Activated CD8-positive, alpha-beta T cell treated with anti-CD3 and anti-CD28 coated beads for 36 hours (primary cell): ENCODE data around the gene TP53BP1. TPM values are rescaled to one million over a fixed set of nuclear protein-coding genes. Genes with fewer than 3 reads are reported as not detected.

Source experiments
- ATAC-seq: fragments of 200-7000 bp; cut with Tn5 transposase; one replicate; pipeline ENCODE4 v1.10.0; 2021; ENCODE audit warnings: mild to moderate bottlenecking, moderate library complexity
- CTCF ChIA-PET: fragments of 350-600 bp; sonication (Branson Sonifier 250); formaldehyde crosslinking; loops from one replicate; lab custom pipeline; 2021; ENCODE audit warnings: antibody characterized with exemption; lab: Charles Lee
- POLR2A ChIA-PET: fragments of 350-600 bp; sonication (Branson Sonifier 250); formaldehyde crosslinking; loops from one replicate; lab custom pipeline; 2021; ENCODE audit warnings: antibody characterized with exemption; lab: Charles Lee
- DNase-seq: peaks from one replicate; pipeline ENCODE4 v3.0.0-alpha.2; 2020
- H3K27ac Mint-ChIP-seq: one replicate; pipeline ENCODE4 v1.8.0; 2021; ENCODE audit warnings: mild to moderate bottlenecking, mixed read lengths
- H3K27me3 Mint-ChIP-seq: one replicate; pipeline ENCODE4 v1.8.0; 2021; ENCODE audit warnings: mixed read lengths
- H3K36me3 Mint-ChIP-seq: one replicate; pipeline ENCODE4 v1.8.0; 2021; ENCODE audit warnings: low read depth, mixed read lengths
- H3K4me1 Mint-ChIP-seq: one replicate; pipeline ENCODE4 v1.8.0; 2021; ENCODE audit warnings: low read depth, mixed read lengths
- H3K4me3 Mint-ChIP-seq: one replicate; pipeline ENCODE4 v1.8.0; 2021; ENCODE audit warnings: mild to moderate bottlenecking, moderate library complexity, mixed read lengths
- H3K9me3 Mint-ChIP-seq: one replicate; pipeline ENCODE4 v1.8.0; 2021; ENCODE audit warnings: mixed read lengths
- intact Hi-C: fragments of 100-400 bp; cut with micrococcal nuclease; formaldehyde crosslinking; loops from one replicate; pipeline ENCODE4 v1.10.0; 2022
- total RNA-seq, 2 experiments: library from RNA; stranded (reverse); gene quantifications; one replicate each; pipeline ENCODE4 v1.2.3, GENCODE V29; 2021
- TF ChIP-seq, protein P1 (sequence below): fragments of 200-600 bp; IDR thresholded peaks from one replicate; pipeline ENCODE4 v1.8.0; 2022; ENCODE audit warnings: antibody characterized with exemption, mild to moderate bottlenecking

The TP53BP1 gene
- total RNA-seq, 2 experiments from 2014 or later = 20.6 to 23.0 TPM

DNA sequence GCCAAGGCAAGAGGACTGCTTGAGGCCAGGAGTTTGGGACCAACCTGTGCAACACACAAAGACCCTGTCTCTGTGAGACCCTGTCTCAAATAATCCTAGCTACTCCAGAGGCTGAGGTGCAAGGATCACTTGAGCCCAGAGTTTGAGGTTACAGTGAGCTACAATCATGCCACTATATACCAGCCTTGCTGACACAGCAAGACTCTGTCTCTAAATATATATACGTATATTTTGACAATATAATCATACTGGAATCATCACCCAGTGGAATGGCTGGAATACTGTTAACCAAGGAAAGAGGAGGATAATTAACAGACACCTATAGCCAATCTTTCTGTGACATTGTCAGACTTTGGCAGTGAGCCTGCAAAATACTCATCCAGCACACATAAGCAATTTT, 15.5 kb upstream of the TP53BP1 start:
- H3K36me3 Mint-ChIP-seq = no peaks in the 10 kb centered on the region
- ATAC-seq (no peak), DNase-seq (no peak)
- H3K9me3 Mint-ChIP-seq = no peaks in the 10 kb centered on the region
- peaks cover 16% of the 10 kb centered on the region for H3K4me1 Mint-ChIP-seq
- CTCF ChIA-PET = no interaction called here
- POLR2A ChIA-PET = interaction anchor here (1.4 kb wide), 1 partner anchor 14 kb away, joined by 4 read pairs; no protein-coding TSS in a partner anchor
- TF ChIP-seq, protein P1, sequence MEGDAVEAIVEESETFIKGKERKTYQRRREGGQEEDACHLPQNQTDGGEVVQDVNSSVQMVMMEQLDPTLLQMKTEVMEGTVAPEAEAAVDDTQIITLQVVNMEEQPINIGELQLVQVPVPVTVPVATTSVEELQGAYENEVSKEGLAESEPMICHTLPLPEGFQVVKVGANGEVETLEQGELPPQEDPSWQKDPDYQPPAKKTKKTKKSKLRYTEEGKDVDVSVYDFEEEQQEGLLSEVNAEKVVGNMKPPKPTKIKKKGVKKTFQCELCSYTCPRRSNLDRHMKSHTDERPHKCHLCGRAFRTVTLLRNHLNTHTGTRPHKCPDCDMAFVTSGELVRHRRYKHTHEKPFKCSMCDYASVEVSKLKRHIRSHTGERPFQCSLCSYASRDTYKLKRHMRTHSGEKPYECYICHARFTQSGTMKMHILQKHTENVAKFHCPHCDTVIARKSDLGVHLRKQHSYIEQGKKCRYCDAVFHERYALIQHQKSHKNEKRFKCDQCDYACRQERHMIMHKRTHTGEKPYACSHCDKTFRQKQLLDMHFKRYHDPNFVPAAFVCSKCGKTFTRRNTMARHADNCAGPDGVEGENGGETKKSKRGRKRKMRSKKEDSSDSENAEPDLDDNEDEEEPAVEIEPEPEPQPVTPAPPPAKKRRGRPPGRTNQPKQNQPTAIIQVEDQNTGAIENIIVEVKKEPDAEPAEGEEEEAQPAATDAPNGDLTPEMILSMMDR = no peak
- no peak overlapping the region for H3K27ac Mint-ChIP-seq
- H3K27me3 Mint-ChIP-seq = peaks cover 4% of the 10 kb centered on the region
- intact Hi-C loops = no loop called here
- H3K4me3 Mint-ChIP-seq = no peak overlapping the region

GRCh38 chr15:43505738-43506137, 12.8 kb upstream of the TP53BP1 start:
- ChIA-PET POLR2A (interaction anchor here (1.0 to 1.3 kb wide), 2 partner anchors 10 to 17 kb away, joined by 3 to 4 read pairs; no protein-coding TSS in a partner anchor), CTCF (interaction anchor here (1.0 to 1.5 kb wide), 5 partner anchors 8 to 130 kb away, joined by 3 to 5 read pairs (median 3); partner anchors contain the start of gene TP53BP1)
- TF ChIP-seq, protein P1 = no peak
- no peak overlapping the region for H3K4me3 Mint-ChIP-seq
- H3K27ac Mint-ChIP-seq = no peak overlapping the region
- intact Hi-C loops = no loop called here
- DNase-seq = no peak
- H3K27me3 Mint-ChIP-seq = no peaks in the 10 kb centered on the region
- no peaks in the 10 kb centered on the region for H3K36me3 Mint-ChIP-seq
- no peak for ATAC-seq
- peaks cover 8% of the 10 kb centered on the region for H3K4me1 Mint-ChIP-seq
- H3K9me3 Mint-ChIP-seq = no peaks in the 10 kb centered on the region

GRCh38 chr15:43499635-43500034, 6.7 kb upstream of the TP53BP1 start:
- Mint-ChIP-seq H3K27ac (no peak overlapping the region), H3K27me3 (no peaks in the 10 kb centered on the region), H3K36me3 (no peaks in the 10 kb centered on the region), H3K9me3 (no peaks in the 10 kb centered on the region), H3K4me3 (no peak overlapping the region), H3K4me1 (no peaks in the 10 kb centered on the region)
- DNase-seq (no peak), ATAC-seq (no peak)
- intact Hi-C loops = no loop called here
- POLR2A ChIA-PET = interaction anchor here (0.7 kb wide), 1 partner anchor 161 kb away, joined by 5 read pairs; no protein-coding TSS in a partner anchor
- TF ChIP-seq, protein P1 = no peak
- CTCF ChIA-PET = interaction anchor here (2.6 kb wide), 1 partner anchor 15 kb away, joined by 12 read pairs; no protein-coding TSS in a partner anchor

DNA sequence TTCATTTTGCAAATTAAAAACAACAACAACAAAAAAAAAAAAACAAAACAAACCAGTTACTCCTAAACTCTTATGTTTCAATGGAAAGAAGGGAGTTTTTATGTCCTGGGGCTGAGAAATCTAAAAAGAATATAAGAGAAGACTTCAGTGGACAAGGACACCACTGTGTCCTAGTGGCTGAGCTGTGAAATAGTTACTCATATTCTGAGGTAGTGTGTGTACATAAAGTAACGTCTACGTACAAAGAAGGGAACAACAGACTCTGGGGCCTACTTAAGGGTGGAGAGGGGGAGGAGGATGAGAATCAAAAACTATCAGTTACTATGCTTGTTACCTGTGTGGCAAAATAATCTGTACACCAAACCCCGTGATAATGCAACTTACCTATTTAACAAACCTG, 6.0 kb upstream of the TP53BP1 start:
- ChIA-PET POLR2A (no interaction called here), CTCF (no interaction called here)
- ATAC-seq = no peak
- Mint-ChIP-seq H3K9me3 (no peaks in the 10 kb centered on the region), H3K27ac (no peak overlapping the region), H3K36me3 (no peaks in the 10 kb centered on the region), H3K27me3 (no peaks in the 10 kb centered on the region), H3K4me1 (peaks cover under 1% of the 10 kb centered on the region), H3K4me3 (no peak overlapping the region)
- no peak for DNase-seq
- intact Hi-C loops = no loop called here
- TF ChIP-seq, protein P1 = no peak

DNA sequence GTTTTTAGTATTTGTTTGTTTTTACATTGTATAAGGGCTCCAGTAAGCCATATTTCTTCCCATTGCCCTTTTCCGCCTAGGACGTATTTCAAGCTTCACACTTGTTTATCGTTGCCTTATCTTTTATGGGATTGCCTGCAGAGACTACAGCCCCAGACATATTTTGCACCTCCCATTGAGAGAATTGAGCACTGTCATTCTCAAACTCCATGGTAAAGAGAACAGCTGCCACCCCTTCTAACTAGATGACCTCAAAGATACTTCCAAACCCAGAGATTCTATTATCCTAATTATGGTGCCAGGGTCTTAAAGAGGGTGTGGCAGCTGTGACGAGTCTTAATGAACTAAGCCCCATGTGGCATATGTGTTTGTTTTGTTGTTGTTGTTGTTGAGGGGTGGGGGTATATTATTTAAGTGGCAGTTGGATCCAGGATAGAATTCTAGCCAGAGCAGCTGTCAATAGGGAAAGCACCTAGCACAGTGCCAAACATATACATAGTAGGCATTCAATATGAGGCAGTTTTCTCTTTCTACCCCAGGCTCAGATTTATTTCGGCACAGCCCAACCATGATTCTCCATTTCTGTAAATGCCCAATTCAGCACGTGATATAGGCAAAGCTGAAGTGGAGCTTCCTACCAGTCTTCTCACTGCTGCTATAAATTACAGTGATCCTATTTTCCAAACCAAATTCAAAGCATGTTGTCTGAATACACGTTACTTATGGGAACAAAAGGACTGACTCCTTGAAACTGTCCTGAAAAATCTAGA, 932 bp upstream of the TP53BP1 start:
- no peak for ATAC-seq
- ChIA-PET CTCF (interaction anchor here (1.6 to 2.7 kb wide), 3 partner anchors 18 to 53 kb away, joined by 5 to 15 read pairs (median 5); no protein-coding TSS in a partner anchor), POLR2A (interaction anchor here (0.7 to 2.8 kb wide), 6 partner anchors 9 to 53 kb away, joined by 3 to 15 read pairs (median 4); no protein-coding TSS in a partner anchor)
- Mint-ChIP-seq H3K4me3 (peak overlapping the region; percentile 88), H3K9me3 (no peaks in the 10 kb centered on the region), H3K4me1 (peaks cover 26% of the 10 kb centered on the region), H3K36me3 (peaks cover 3% of the 10 kb centered on the region), H3K27ac (peak overlapping the region; percentile 96), H3K27me3 (no peaks in the 10 kb centered on the region)
- TF ChIP-seq, protein P1 = no peak
- no peak for DNase-seq
- intact Hi-C loops = no loop called here
